Measurements from ENCODE around the gene APOE. TPM values are rescaled to one million over a fixed set of nuclear protein-coding genes. Genes with fewer than 3 reads are reported as not detected.
A peak's percentile ranks its signal among the peaks of the same experiment; 100 is the strongest.

The APOE gene
- total and polyA plus RNA-seq, 9 of the 15 experiments (the other 6 are each of a cell fraction or from before 2014, with no cell fraction given), result 0.14 to 180 (median 58.1) TPM; not detected in 1

DNA sequence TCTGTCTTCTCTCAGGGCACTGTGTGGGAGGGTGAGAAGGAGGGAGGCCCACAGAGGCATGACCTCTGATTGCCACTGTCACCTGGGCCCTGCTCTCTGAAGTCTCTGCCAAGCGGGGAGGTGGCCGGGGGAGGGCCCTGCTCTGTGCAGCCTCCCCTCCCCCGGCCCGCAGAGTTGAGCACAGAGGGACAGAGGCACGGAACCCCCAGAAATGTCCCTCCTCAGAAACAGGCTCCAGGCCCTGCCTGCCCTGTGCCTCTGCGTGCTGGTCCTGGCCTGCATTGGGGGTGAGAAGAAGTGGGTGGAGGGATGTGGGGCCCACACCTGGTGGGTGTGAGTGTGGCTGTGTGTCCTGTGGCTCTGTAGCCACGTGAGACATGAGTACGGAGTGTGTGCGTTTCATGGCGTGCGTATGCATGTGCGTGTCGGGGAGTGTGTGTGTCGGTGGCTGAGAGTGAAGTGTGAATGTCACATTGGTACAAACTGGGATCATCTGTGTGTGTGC lies 36.5 kb downstream of the APOE start, which contains the start of gene APOC4:
Gene APOC4 (plus strand): TSS at position 171 of the 505 bp plus-strand sequence. CDS start 41 bp downstream, at position 212.
- Histone ChIP-seq H3K9me3 (replicated peaks; ENCODE audit: control insufficient read depth, insufficient read depth, low read depth, low read length) (no peaks in the 10 kb centered on the region), H3K4me1 (replicated peaks in 1 of 2; ENCODE audit: control insufficient read depth in 2 of 2, insufficient read depth in 2 of 2, low read length in 2 of 2) (peaks cover 15 to 30% of the 10 kb centered on the region in 2 experiments; a peak in 4 of 5 replicates), H3K36me3 (ENCODE audit: control insufficient read depth, insufficient read depth, low read length) (no peaks in the 10 kb centered on the region), H3K27ac (ENCODE audit: extremely low read depth, low read depth, low read length) (no peak within 1 kb of the TSS), H3K4me3 (no peak within 1 kb of the TSS), H3K79me2 (ENCODE audit: control insufficient read depth, insufficient read depth, low read length) (no peaks in the 10 kb centered on the region), H3K9ac (ENCODE audit: insufficient read depth in 1 of 2, low read depth in 2 of 2, low read length in 2 of 2) (peak within 1 kb of the TSS in 1 of 2 experiments; percentile 59; a peak in 2 of 4 replicates), H2AFZ (ENCODE audit: low read depth, low read length) (peak within 1 kb of the TSS; percentile 40; the same call in 1 of the 2 replicates), H3K27me3 (ENCODE audit: control insufficient read depth in 2 of 2, insufficient read depth in 2 of 2, low read length in 2 of 2) (no peaks in the 10 kb centered on the region), H3K9me1 (ENCODE audit: control insufficient read depth, insufficient read depth, low read length) (no peaks in the 10 kb centered on the region), H3K4me2 (ENCODE audit: insufficient read depth, low read length) (no peak within 1 kb of the TSS), H4K20me1 (replicated peaks; ENCODE audit: control insufficient read depth, insufficient read depth, low read length) (no peaks in the 10 kb centered on the region)
- in situ Hi-C loops (cut with MboI), result no loop called here
- FAIRE-seq (no peak), DNase-seq (ENCODE audit: extremely low read depth in 1 of 4, low spot score in 3 of 4) (peak in 3 of 4 experiments; percentile 29 to 42 (median 39)), ATAC-seq (0 out of 3 replicates have a peak, but pooled peaks have one; percentile 10)
- no TSS peak for BruUV-seq (replicated peaks)
- CTCF ChIA-PET (ENCODE audit: low intra/inter-chr PET ratio), result no interaction called here
- intact Hi-C loops (cut with micrococcal nuclease), result no loop called here
- TF ChIP-seq JUND (IDR thresholded peaks at IDR 0.05; ENCODE audit: borderline replicate concordance, low read depth, low read length), result no peak
- no peak for TF ChIP-seq JUND (tag; IDR thresholded peaks at IDR 0.05; ENCODE audit: borderline replicate concordance, low read depth, low read length)
- no peak for TF ChIP-seq ZNF24 (IDR thresholded peaks at IDR 0.05)
- TF ChIP-seq ETS2 (tag; IDR thresholded peaks at IDR 0.05; ENCODE audit: borderline replicate concordance, poor library complexity, severe bottlenecking), result no peak
- no peak for TF ChIP-seq ZNF217 (CRISPR knock-in tag; IDR thresholded peaks at IDR 0.05)
- peak; percentile 13 for TF ChIP-seq PHF20 (IDR thresholded peaks at IDR 0.05; ENCODE audit: partially characterized antibody)
- no peak for TF ChIP-seq SREBF1 (IDR thresholded peaks at IDR 0.05; ENCODE audit: borderline replicate concordance, low read depth, low read length)
- peak; percentile 15; the same call in 1 of the 2 replicates for TF ChIP-seq EGR1 (conservative IDR thresholded peaks at IDR 0.05)
- TF ChIP-seq CHD4 (IDR thresholded peaks at IDR 0.05; ENCODE audit: insufficient read depth, insufficient replicate concordance, low read depth, low read length, poor library complexity, severe bottlenecking), result no peak
- TF ChIP-seq, protein P1, sequence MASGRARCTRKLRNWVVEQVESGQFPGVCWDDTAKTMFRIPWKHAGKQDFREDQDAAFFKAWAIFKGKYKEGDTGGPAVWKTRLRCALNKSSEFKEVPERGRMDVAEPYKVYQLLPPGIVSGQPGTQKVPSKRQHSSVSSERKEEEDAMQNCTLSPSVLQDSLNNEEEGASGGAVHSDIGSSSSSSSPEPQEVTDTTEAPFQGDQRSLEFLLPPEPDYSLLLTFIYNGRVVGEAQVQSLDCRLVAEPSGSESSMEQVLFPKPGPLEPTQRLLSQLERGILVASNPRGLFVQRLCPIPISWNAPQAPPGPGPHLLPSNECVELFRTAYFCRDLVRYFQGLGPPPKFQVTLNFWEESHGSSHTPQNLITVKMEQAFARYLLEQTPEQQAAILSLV (tag; IDR thresholded peaks at IDR 0.05), result no peak
- TF ChIP-seq DIDO1 (tag; IDR thresholded peaks at IDR 0.05; ENCODE audit: low read depth), result no peak
- TF ChIP-seq MLLT1 (IDR thresholded peaks at IDR 0.05), result peak in 1 of 2 experiments; percentile 88; a peak in 2 of 4 replicates
- 0 out of 2 replicates have a peak, but pooled peaks have one; percentile 72 for TF ChIP-seq THRAP3 (IDR thresholded peaks at IDR 0.05; ENCODE audit: borderline replicate concordance)
- TF ChIP-seq KAT7 (CRISPR knock-in tag; IDR thresholded peaks at IDR 0.05; ENCODE audit: borderline replicate concordance), result no peak
- no peak for TF ChIP-seq ZNF668 (CRISPR knock-in tag; IDR thresholded peaks at IDR 0.05)
- TF ChIP-seq PHF8 (IDR thresholded peaks at IDR 0.05; ENCODE audit: borderline replicate concordance, low read length), result no peak
- TF ChIP-seq NCOA4 (IDR thresholded peaks at IDR 0.05; ENCODE audit: partially characterized antibody), result no peak
- WGBS (ENCODE audit: insufficient coverage, low coverage, missing lambda C conversion rate), result 73% methylated on average over 14 of the region's 14 CpGs
- POLR2A ChIA-PET, result interaction anchor here (0.9 kb wide), 1 partner anchor 13 kb away, joined by 3 read pairs; the partner anchor contains the start of gene CLPTM1
